ENCODE data around the gene SDC1.

- TF ChIP-seq CEBPB (IDR thresholded peaks at IDR 0.05), result no peak
- TF ChIP-seq RAD21 (IDR thresholded peaks at IDR 0.05; ENCODE audit: low read depth), result no peak
- no peak for TF ChIP-seq TEAD4 (IDR thresholded peaks at IDR 0.05)
- no peak for TF ChIP-seq ZBTB7A (IDR thresholded peaks at IDR 0.05; ENCODE audit: low read depth)
- no peak for TF ChIP-seq YY1 (IDR thresholded peaks at IDR 0.05; ENCODE audit: low read depth)
- TF ChIP-seq TAF1 (IDR thresholded peaks at IDR 0.05; ENCODE audit: low read depth), result no peak
- no peak for TF ChIP-seq NFIC (IDR thresholded peaks at IDR 0.05)
- no peak for TF ChIP-seq EP300 (IDR thresholded peaks at IDR 0.05; ENCODE audit: borderline replicate concordance)
- no peak for TF ChIP-seq MAX (IDR thresholded peaks at IDR 0.05)
Measured at GRCh38 chr2:20192781-20193180, 32.1 kb downstream of the SDC1 start.
